ENCODE data around the gene TUBAL3. TPM values are rescaled to one million over a fixed set of nuclear protein-coding genes. Genes with fewer than 3 reads are reported as not detected.

The TUBAL3 gene
- total and polyA plus RNA-seq, 2 donors (not counting 3 experiments of a cell fraction or from before 2014, with no cell fraction given) = not detected

DNA sequence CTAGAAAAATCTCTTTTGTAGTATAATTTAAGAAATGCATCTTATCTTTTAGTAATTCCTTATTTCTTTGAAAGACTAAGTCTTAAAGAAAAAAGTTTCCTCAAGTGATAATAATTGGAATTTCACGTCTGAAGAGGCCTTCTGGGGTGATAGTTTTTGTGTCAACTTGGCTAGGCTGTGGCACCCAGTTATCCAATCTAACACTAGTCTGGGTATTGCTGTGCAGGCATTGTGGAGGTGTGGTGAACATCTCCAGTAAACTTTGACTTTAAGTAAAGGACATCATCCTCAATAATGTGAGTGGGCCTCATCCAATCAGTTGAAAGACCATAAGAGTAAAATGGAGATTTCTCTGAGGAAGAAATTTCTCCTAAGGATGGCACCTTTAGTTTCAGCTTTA is 2.3 kb upstream of the TUBAL3 start:
- Histone ChIP-seq H3K27me3 (ENCODE audit: control insufficient read depth in 2 of 2, insufficient read depth in 2 of 2, low read length in 2 of 2) (peaks cover 0 to 3% of the 10 kb centered on the region in 2 experiments), H3K4me2 (ENCODE audit: insufficient read depth, low read length) (no peak overlapping the region), H4K20me1 (replicated peaks; ENCODE audit: control insufficient read depth, extremely low read depth, insufficient read depth, low read length) (no peaks in the 10 kb centered on the region), H3K9ac (replicated peaks; ENCODE audit: extremely low read depth, insufficient read depth, low read length) (no peak overlapping the region), H3K9me3 (replicated peaks; ENCODE audit: control insufficient read depth, insufficient read depth, low read length) (no peaks in the 10 kb centered on the region), H3K9me1 (replicated peaks; ENCODE audit: control insufficient read depth, extremely low read depth, insufficient read depth, low read length) (no peaks in the 10 kb centered on the region), H2AFZ (ENCODE audit: low read depth, low read length) (no peak overlapping the region), H3K79me2 (ENCODE audit: control insufficient read depth, insufficient read depth, low read length) (no peaks in the 10 kb centered on the region), H3K4me1 (ENCODE audit: control insufficient read depth, extremely low read depth, insufficient read depth, low read length) (peaks cover 8% of the 10 kb centered on the region), H3K27ac (ENCODE audit: insufficient read depth, low read depth, low read length) (no peak overlapping the region), H3K4me3 (replicated peaks in 1 of 3; ENCODE audit: insufficient read depth in 1 of 3, low read depth in 1 of 3, low read length in 3 of 3) (no peak overlapping the region), H3K36me3 (ENCODE audit: control insufficient read depth in 2 of 2, extremely low read depth in 1 of 2, insufficient read depth in 2 of 2, low read length in 2 of 2) (no peaks in the 10 kb centered on the region)
- DNase-seq (ENCODE audit: low read depth, low spot score) (no peak), FAIRE-seq (no peak)
- ChIA-PET POLR2A (no interaction called here), CTCF (no interaction called here)
- no peak for TF ChIP-seq EZH2 (IDR thresholded peaks at IDR 0.05; ENCODE audit: borderline replicate concordance, low read depth, low read length, severe bottlenecking)
- TF ChIP-seq, protein P1, sequence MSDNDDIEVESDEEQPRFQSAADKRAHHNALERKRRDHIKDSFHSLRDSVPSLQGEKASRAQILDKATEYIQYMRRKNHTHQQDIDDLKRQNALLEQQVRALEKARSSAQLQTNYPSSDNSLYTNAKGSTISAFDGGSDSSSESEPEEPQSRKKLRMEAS (IDR thresholded peaks at IDR 0.05; ENCODE audit: insufficient read depth, insufficient read length) = no peak
- TF ChIP-seq FOS (IDR thresholded peaks at IDR 0.05; ENCODE audit: borderline replicate concordance, insufficient read depth, low read length) = no peak
- no peak for TF ChIP-seq GATA2 (IDR thresholded peaks at IDR 0.05; ENCODE audit: insufficient read depth, insufficient read length, low read depth, low read length)
- TF ChIP-seq, protein P2, sequence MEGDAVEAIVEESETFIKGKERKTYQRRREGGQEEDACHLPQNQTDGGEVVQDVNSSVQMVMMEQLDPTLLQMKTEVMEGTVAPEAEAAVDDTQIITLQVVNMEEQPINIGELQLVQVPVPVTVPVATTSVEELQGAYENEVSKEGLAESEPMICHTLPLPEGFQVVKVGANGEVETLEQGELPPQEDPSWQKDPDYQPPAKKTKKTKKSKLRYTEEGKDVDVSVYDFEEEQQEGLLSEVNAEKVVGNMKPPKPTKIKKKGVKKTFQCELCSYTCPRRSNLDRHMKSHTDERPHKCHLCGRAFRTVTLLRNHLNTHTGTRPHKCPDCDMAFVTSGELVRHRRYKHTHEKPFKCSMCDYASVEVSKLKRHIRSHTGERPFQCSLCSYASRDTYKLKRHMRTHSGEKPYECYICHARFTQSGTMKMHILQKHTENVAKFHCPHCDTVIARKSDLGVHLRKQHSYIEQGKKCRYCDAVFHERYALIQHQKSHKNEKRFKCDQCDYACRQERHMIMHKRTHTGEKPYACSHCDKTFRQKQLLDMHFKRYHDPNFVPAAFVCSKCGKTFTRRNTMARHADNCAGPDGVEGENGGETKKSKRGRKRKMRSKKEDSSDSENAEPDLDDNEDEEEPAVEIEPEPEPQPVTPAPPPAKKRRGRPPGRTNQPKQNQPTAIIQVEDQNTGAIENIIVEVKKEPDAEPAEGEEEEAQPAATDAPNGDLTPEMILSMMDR (IDR thresholded peaks at IDR 0.05; ENCODE audit: extremely low read depth in 1 of 2, insufficient read depth in 1 of 2, low read depth in 1 of 2, low read length in 2 of 2) = no peak
- no peak for TF ChIP-seq MYC (IDR thresholded peaks at IDR 0.05; ENCODE audit: low read depth, low read length)
- TF ChIP-seq POLR2AphosphoS5 (IDR thresholded peaks at IDR 0.05; ENCODE audit: insufficient read depth, low read depth, low read length) = no peak
- no peak for TF ChIP-seq JUN (IDR thresholded peaks at IDR 0.05; ENCODE audit: borderline replicate concordance, insufficient read depth, insufficient read length, low read depth)
- no peak for TF ChIP-seq POLR2A (IDR thresholded peaks at IDR 0.05; ENCODE audit: low read depth, low read length)
- dilution Hi-C loops (cut with MboI; ENCODE audit: extremely low pct_ligation_motif_present, low sequenced_read_pairs) = no loop called here
- intact Hi-C loops (cut with micrococcal nuclease) = no loop called here
- BruUV-seq (replicated peaks) = no TSS peak

Measured in endothelial cell of umbilical vein (primary cell).